ENCODE measurements around the gene C1QTNF2.

C1QTNF2 gene, protein sequence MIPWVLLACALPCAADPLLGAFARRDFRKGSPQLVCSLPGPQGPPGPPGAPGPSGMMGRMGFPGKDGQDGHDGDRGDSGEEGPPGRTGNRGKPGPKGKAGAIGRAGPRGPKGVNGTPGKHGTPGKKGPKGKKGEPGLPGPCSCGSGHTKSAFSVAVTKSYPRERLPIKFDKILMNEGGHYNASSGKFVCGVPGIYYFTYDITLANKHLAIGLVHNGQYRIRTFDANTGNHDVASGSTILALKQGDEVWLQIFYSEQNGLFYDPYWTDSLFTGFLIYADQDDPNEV

DNA sequence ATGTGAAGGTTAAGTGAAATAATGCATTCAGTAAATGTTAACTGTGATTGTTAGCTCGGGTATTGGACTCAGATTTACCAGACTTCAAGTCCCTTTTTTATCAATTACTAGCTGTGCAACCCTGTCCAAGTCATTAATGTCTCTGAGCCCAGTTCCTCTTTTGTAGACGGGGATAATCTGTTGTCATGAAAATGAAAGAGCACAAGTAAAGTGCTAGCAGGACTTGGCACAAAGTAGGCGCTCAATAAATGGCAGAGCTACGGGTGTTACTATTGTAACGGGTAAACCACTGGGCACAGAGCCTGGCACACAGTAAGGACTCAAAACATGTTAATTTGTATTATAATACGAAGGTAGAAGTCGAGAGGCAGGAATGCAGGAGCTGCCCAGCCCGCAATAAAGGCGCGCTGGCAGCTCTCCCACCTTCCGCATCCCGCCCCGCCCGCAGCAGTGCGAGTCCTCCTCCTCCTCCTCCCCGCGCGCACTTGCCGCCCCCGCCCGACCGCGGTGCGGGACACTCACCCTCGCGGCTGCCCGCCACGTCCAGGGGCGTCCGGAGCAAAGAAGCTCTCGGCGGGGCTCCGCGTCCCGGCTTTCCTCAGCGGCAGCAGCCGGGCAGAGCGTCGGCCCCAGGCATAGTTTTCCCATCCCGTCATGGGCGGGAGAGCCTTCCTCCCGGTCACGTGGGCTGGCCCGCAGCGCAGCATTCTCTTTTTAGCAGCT, at the start of gene C1QTNF2:
C1QTNF2 (minus strand) TSS at position 637 of the 723 bp plus-strand sequence. CDS start 15,615 bp downstream, outside the sequence.
- peak; percentile 73 for DNase-seq

DNA sequence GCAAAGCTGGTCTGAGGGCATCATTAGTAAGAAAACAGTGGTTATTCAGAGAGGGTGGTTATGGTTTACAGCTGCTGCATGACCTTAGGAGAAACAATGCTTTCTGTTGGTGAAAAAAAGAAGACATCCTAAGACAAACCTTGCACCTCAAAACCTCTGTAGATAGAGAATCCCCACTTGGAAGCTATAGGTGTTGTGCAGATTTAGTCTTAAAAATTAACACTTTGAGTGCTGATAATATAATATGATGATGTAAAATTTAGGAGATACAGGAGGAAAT, 49.8 kb upstream of the C1QTNF2 start:
- peak; percentile 52 for DNase-seq

DNA sequence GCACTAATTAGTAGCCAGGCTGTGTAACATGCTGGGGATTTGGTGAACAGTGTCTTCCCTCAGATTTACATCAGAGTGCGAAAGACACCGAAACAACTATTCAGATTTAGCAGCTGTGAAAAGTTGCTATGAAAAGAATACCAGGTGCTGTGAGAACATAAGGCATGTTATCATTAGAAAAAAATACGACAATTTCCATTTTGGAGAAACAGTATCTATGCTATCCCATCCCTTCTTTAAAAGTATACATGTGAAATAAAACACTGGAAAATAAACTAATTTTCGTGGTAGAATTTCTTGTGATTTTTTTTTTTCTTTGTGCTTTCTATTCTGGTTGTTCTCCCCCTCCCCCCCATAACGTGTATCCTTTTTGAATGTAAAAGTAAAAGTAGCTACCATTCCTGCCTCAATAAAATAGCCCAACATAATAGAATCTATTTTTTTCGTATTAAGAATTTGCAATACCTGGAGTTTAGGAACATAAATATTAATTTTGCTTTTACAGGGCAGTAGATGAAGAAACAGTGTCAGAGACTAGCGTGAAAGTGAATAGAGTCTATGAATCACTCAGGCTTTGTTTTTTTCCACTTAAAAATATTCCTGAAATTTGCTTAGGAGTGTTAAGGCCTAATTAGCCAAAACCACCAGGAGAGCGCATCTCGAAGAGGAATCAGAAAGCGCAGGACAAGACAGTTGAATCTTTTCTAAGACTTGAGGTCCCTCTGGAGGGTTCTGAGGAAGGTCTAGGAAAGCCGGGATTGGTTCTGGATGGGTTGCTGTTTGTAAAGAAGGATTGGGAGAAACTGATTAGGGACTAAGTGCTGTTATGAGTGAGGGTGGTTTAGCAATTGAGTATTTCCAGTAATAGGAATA, 49.3 kb upstream of the C1QTNF2 start:
- peak; percentile 52 for DNase-seq

- peak; percentile 98 for DNase-seq
These were observed 48.4 kb upstream of the C1QTNF2 start, which contains the start of gene SLU7 for GRCh38 chr5:160418561-160419457. SLU7 (minus strand) TSS chr5:160419081; CDS start chr5:160415294, 3,787 bp downstream.

DNA sequence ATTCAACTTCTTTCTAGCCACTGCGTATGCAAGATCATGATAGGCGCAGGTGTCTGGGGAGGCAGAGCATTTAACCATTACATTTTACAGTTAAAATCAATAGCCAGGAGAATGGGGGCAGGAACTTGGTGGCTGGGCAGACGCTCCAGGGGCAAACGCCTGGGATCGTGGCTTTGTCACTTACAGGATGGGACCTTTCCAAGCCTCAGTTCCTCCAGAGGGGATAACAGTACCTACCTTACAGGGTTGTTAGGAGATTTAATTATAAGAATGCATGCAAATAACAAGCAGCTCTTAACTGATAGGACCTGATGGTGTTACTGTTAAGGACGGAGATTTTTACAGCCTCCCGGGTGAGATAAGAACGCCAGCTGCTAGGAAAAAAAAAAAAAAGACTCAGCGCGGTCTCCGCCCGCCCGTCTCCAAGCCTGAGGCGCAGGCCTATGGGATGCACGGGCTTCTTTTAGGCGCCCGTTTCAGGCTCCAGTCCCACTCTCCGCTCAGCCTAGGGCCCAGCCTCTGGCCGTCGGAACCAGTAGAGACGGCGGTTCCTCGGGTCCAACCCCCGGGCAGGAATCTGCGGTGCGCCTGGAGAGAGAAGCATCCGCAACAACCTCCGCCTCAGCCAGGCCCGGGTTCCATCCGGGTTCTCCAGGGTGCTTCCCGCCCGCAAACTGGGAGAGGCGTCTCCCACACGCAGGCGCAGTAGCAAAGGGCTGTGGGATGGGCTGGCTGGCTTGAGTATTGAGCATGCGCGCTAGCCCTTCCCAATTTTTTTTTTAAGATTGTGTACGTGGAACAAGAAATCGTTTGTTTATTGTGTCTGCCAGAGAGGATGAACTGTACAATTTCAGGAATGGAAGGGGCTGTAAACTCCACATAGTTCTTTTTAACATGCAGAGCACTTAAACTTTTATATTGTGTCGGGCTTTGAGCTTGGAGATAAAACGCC, 29.3 kb upstream of the C1QTNF2 start, which contains the start of gene FAM200C:
FAM200C (minus strand) TSS at position 653 of the 952 bp plus-strand sequence. CDS start 4,564 bp downstream, outside the sequence.
- DNase-seq, result peak; percentile 97

GRCh38 chr5:160398806-160399205, 28.4 kb upstream of the C1QTNF2 start:
- DNase-seq, result no peak

DNA sequence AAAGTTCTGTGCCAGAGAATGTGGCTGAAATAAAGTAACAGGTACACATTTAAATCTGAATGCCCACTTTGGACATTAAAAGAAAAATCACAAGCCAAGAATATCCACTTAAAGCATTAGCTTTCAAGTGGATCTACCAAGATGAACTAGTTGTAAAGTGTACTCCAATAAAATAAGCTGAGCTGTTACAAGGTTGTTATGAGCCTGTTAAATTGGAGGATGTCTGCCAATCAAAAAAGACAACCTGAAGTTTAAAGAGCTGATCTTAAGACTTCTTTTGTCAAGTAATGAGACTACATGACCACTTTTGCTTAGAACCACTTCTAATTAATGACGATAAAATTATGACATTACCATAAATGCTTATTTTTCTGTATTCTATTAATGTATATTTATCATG, 27.1 kb upstream of the C1QTNF2 start:
- DNase-seq, result no peak

- no peak for DNase-seq
These were observed 24.7 kb upstream of the C1QTNF2 start for GRCh38 chr5:160395111-160395510.

GRCh38 chr5:160390787-160391696, 20.6 kb upstream of the C1QTNF2 start:
- DNase-seq, result peak; percentile 60

DNA sequence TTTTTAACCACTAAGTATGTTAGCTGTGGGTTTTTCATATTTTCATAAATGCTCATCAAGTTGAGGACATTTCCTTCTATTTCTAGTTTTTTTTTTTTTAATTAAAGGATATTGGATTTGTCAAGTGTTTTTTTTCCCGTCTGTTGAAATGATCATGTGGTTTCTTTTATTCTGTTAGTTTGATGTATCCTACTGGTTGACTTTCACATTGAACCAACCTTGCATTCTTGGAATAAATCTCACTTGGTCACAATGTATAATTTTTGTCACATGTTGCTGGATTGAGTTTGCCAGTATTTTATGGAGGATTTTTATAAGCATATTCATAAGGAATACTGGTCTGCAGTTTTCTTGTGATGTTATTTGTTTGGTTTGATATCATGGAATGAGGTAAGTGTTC, 17.0 kb upstream of the C1QTNF2 start:
- peak; percentile 11 for DNase-seq

DNA sequence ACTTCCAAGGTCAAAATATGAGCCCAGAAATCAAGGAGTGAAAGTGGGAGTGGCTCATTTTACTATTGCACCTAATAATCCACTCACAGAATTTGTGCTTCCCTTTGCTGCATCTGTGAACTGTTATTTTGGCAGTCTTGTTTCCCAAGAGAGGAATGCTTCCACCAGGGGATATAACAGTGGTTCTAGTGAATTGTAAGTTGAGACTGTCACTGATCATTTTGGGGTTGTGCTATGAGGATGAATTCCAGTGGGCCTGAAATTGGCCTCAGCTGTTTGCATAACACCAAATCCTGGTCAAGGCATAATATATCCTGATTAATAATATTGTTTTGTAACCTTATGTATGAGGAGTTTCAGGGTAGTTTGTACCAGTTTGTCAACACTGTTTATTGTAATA, 15.1 kb upstream of the C1QTNF2 start:
- DNase-seq, result no peak

DNA sequence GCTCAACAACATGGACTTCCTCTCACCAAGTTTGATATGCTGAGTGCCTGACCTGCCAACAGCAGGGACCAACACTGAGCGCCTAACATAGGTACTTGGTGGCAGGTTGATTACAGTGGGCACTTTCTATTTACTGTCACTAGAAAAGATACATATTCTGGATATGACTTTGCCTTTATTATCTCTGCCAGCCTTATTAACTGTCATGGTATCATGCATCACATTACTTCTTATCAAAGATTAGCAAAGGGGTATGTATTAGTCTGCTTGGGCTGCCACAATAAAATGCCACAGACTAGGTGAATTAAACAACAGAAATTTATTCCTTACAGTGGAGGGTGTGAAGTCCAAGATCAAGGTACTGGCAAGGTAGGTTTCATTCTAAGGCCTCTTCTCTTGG, 14.3 kb upstream of the C1QTNF2 start:
- no peak for DNase-seq

GRCh38 chr5:160382346-160382745, 11.9 kb upstream of the C1QTNF2 start:
- no peak for DNase-seq

GRCh38 chr5:160380041-160380440, 9.6 kb upstream of the C1QTNF2 start:
- no peak for DNase-seq

DNA sequence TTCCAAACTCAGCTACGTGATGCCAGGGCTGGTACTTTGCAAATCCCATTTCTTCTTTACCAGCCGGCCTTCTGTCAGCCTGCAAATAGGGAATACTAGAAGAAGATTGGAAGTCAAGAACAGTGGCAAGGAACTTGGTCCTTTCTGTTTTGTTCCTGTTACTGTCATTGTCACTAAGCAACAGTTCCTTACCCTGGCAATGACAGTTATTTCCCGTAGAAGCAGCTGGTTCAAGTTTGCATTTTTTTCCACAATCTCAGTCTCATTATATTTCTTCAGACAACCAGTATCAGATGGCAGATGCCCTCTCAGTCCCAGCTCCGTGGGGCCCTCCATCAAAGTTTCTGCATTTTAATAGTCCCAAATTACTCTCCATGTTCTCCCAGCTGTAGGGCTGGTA, 9.1 kb upstream of the C1QTNF2 start:
- no peak for DNase-seq

DNA sequence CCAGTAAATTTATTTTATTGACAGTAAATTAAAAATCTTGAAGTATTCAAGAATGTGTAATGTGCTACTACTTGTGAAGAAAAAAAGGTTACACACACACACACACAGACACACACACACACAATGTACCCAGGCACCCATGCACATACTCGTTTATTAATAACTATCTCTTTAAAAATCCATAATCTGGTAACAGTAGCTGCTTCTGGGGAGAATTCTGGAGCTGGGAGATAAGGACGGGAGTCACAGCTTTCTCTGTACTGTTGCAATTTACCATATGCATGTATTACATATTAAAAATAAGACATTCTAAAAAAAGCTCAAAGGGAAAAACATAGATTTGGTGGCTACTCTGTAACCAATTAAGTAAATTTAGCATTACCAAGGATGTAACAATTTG, 7.9 kb upstream of the C1QTNF2 start:
- no peak for DNase-seq

DNA sequence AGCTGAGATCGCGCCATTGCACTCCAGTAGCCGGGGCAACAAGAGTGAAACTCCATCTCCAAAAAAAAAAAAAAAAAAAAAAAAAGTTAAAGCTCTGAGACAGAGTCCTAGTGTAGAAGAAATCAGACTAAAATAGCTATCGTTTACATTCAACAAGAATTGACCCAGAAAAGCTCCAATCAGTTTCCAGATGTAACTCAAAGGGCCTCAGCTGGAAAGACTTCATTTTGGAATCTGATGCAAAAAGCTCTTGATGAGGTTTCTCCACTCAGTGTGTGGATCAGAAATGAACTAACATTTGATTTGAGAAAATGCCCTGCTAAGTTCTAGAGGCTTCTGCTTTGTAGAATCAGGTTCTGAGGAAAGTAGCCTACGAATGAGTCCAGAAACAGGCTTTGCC, 7.2 kb upstream of the C1QTNF2 start:
- DNase-seq, result no peak

- no peak for DNase-seq
These were observed 6.0 kb upstream of the C1QTNF2 start for GRCh38 chr5:160376416-160376815.

- no peak for DNase-seq
These were observed 5.3 kb upstream of the C1QTNF2 start for GRCh38 chr5:160375701-160376100.

DNA sequence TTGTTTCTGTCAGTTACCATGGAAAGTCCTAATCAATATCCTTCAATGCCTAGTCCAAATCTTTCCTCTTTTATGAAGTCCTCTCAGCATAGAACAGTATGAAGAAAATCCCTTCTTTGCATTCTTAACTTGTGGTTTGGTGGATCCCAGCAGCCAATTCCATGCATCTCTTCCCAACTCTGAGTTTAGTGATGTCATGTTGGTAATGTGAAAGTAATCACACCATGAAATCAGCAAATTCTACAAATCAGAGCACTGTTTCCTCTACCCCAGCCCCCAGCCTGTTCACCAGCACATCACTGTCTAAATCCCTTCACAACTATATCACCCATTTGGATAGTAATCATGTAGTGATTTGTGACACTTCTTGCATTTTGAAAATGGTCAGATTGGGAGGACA, 4.7 kb upstream of the C1QTNF2 start:
- DNase-seq, result no peak
